ENCODE results near the gene OBP2A. TPM values are rescaled to one million over a fixed set of nuclear protein-coding genes. Genes with fewer than 3 reads are reported as not detected.

Gene OBP2A
- total and polyA plus RNA-seq, 2 of the 8 experiments (the other 6 are each of a cell fraction or from before 2014, with no cell fraction given) = not detected

DNA sequence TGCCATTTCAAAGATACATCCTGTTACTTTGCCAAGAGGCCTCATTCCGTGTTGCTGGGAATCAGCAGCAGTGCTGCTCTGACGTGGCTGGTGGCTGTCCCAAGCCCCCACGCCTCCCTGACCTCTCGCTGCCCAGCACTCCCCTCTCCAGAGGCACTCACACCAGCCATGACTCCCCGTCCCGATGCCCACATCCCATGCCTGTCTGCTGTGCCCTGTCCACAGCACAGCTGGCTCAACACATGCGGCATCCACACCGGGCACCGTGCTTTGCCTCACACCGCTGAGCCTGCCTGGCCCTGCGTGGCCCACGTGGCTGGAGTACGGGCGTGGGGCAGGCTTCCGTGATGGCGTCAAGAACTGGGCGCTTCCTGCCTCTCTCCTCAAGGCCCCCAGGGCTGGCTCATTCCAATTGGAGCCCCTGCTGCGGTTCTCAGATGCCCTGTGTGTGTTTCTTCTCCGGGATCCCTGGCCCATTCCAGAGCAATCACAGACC is 32.5 kb upstream of the OBP2A start:
- Histone ChIP-seq H3K27ac (ENCODE audit: low read depth, low read length) (no peak overlapping the region), H3K23ac (ENCODE audit: insufficient read length) (no peak overlapping the region), H3K4me2 (ENCODE audit: insufficient read depth in 1 of 2, low read depth in 2 of 2, low read length in 2 of 2) (no peak overlapping the region), H3K4me3 (ENCODE audit: extremely low read depth in 1 of 4, insufficient read depth in 2 of 4, low read depth in 3 of 4, low read length in 4 of 4) (no peak overlapping the region), H2BK15ac (ENCODE audit: low read length) (peak overlapping the region; percentile 88; the same call in 1 of the 2 replicates), H3K79me1 (ENCODE audit: low read depth, low read length) (no peaks in the 10 kb centered on the region), H4K5ac (ENCODE audit: insufficient read length, low read depth, low read length) (no peak overlapping the region), H3K4ac (replicated peaks; ENCODE audit: insufficient read length, low read depth, low read length) (no peak overlapping the region), H2BK120ac (replicated peaks; ENCODE audit: low read depth, low read length) (no peak overlapping the region), H3K14ac (ENCODE audit: insufficient read length) (no peak overlapping the region), H3K56ac (replicated peaks; ENCODE audit: insufficient read length, low read depth, low read length) (no peak overlapping the region), H4K8ac (ENCODE audit: extremely low read depth, insufficient read depth, low read length) (no peak overlapping the region), H3K18ac (ENCODE audit: extremely low read depth, low read length) (no peak overlapping the region), H3K27me3 (replicated peaks in 1 of 4; ENCODE audit: control insufficient read depth in 3 of 4, extremely low read depth in 1 of 4, insufficient read depth in 3 of 4, low read length in 3 of 4) (no peaks in the 10 kb centered on the region), H2BK20ac (ENCODE audit: low read length) (0 out of 2 replicates have a peak overlapping the region, but pooled peaks have one; percentile 32), H3K9me3 (ENCODE audit: insufficient read depth in 2 of 2, low read depth in 1 of 2, low read length in 1 of 2) (no peaks in the 10 kb centered on the region), H3K36me3 (ENCODE audit: control insufficient read depth in 2 of 4, insufficient read depth in 4 of 4, low read length in 3 of 4) (no peaks in the 10 kb centered on the region), H3K9ac (replicated peaks in 1 of 4; ENCODE audit: extremely low read depth in 1 of 4, low read depth in 3 of 4, low read length in 3 of 4) (no peak overlapping the region), H2AFZ (ENCODE audit: low read length) (no peak overlapping the region), H3K4me1 (replicated peaks in 1 of 4; ENCODE audit: control insufficient read depth in 3 of 4, insufficient read depth in 4 of 4, low read length in 3 of 4) (no peaks in the 10 kb centered on the region), H2BK5ac (ENCODE audit: low read depth, low read length) (0 out of 2 replicates have a peak overlapping the region, but pooled peaks have one; percentile 52), H4K20me1 (replicated peaks in 1 of 2; ENCODE audit: control insufficient read depth in 1 of 2, insufficient read depth in 2 of 2, low read length in 2 of 2) (no peaks in the 10 kb centered on the region), H2BK12ac (ENCODE audit: low read depth, low read length) (peak overlapping the region; percentile 27; the same call in 1 of the 2 replicates), H3K79me2 (ENCODE audit: control insufficient read depth in 1 of 2, insufficient read depth in 2 of 2, low read length in 2 of 2) (no peaks in the 10 kb centered on the region), H4K91ac (replicated peaks; ENCODE audit: insufficient read length, low read length) (peak overlapping the region; percentile 55), H3K23me2 (ENCODE audit: low read depth, low read length) (no peaks in the 10 kb centered on the region; the same call in 1 of the 2 replicates), H2AK5ac (ENCODE audit: low read depth, low read length) (no peak overlapping the region)
- CTCF ChIA-PET (ENCODE audit: partially characterized antibody) = interaction anchor here (0.6 to 1.4 kb wide), 4 partner anchors 11 to 200 kb away, joined by 3 to 4 read pairs (median 3); no protein-coding TSS in a partner anchor
- DNase-seq (ENCODE audit: low read depth in 1 of 2, low spot score in 2 of 2) (peak in 1 of 2 experiments; percentile 22), FAIRE-seq (no peak)
- POLR2A ChIA-PET (ENCODE audit: partially characterized antibody) = no interaction called here
- 84% methylated on average over 19 of the region's 19 CpGs; no CpG with 5 or more reads in 1 of the 2 experiments for WGBS, 2 experiments (ENCODE audit: extremely low coverage in 1 of 2, insufficient coverage in 1 of 2, insufficient read length in 1 of 2, insufficient replicate concordance in 2 of 2, low coverage in 1 of 2, low lambda C conversion rate in 2 of 2, missing lambda C conversion rate in 1 of 2)
- no peak for TF ChIP-seq CBX5 (IDR thresholded peaks at IDR 0.05; ENCODE audit: low read depth, low read length)
- TF ChIP-seq, protein P1, sequence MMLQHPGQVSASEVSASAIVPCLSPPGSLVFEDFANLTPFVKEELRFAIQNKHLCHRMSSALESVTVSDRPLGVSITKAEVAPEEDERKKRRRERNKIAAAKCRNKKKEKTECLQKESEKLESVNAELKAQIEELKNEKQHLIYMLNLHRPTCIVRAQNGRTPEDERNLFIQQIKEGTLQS (IDR thresholded peaks at IDR 0.05; ENCODE audit: insufficient read depth, low read depth, low read length) = no peak
- no peak for TF ChIP-seq RAD21 (IDR thresholded peaks at IDR 0.05 in 1 of 2, conservative IDR thresholded peaks at IDR 0.05 in 1 of 2; ENCODE audit: low read depth in 2 of 2, low read length in 2 of 2)
- TF ChIP-seq HDAC2 (IDR thresholded peaks at IDR 0.05; ENCODE audit: borderline replicate concordance in 1 of 2, low read depth in 2 of 2, low read length in 2 of 2) = no peak
- TF ChIP-seq, protein P2, sequence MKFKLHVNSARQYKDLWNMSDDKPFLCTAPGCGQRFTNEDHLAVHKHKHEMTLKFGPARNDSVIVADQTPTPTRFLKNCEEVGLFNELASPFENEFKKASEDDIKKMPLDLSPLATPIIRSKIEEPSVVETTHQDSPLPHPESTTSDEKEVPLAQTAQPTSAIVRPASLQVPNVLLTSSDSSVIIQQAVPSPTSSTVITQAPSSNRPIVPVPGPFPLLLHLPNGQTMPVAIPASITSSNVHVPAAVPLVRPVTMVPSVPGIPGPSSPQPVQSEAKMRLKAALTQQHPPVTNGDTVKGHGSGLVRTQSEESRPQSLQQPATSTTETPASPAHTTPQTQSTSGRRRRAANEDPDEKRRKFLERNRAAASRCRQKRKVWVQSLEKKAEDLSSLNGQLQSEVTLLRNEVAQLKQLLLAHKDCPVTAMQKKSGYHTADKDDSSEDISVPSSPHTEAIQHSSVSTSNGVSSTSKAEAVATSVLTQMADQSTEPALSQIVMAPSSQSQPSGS (IDR thresholded peaks at IDR 0.05; ENCODE audit: low read length) = no peak
- no peak for TF ChIP-seq EGR1 (IDR thresholded peaks at IDR 0.05; ENCODE audit: borderline replicate concordance, low read depth, low read length)
- no peak for TF ChIP-seq SP1 (IDR thresholded peaks at IDR 0.05; ENCODE audit: low read depth, low read length)
- no peak for TF ChIP-seq KDM5A (IDR thresholded peaks at IDR 0.05; ENCODE audit: low read length)
- no peak for TF ChIP-seq POLR2AphosphoS5 (IDR thresholded peaks at IDR 0.05; ENCODE audit: low read depth, low read length)
- TF ChIP-seq GTF2F1 (IDR thresholded peaks at IDR 0.05; ENCODE audit: borderline replicate concordance, low read depth, low read length) = no peak

Measured in H1 (cell line).